ENCODE results near the gene SH2D1B. TPM values are rescaled to one million over a fixed set of nuclear protein-coding genes. Genes with fewer than 3 reads are reported as not detected.

Gene SH2D1B
- total and polyA plus RNA-seq, 10 of the 15 experiments (the other 5 are each of a cell fraction or from before 2014, with no cell fraction given) = 0.18 TPM; not detected in 9

DNA sequence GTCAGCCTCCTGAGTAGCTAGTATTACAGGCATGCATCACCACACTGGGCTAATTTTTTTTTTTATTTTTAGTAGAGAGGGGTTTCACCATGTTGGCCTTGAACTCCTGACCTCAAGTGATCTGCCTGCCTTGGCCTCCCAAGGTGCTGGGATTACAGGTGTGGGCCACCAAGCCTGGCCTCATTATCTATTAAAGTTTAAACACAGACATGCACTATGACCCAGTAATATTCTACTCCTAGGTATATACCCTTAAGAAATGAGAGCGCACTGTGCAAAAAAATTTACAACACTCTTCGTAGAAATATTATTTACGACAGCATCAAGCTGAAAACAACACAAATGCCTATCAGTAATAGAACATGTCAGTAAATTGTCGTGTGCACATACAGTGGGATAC is 18.6 kb upstream of the SH2D1B start (continued):
- TF ChIP-seq, protein P1, sequence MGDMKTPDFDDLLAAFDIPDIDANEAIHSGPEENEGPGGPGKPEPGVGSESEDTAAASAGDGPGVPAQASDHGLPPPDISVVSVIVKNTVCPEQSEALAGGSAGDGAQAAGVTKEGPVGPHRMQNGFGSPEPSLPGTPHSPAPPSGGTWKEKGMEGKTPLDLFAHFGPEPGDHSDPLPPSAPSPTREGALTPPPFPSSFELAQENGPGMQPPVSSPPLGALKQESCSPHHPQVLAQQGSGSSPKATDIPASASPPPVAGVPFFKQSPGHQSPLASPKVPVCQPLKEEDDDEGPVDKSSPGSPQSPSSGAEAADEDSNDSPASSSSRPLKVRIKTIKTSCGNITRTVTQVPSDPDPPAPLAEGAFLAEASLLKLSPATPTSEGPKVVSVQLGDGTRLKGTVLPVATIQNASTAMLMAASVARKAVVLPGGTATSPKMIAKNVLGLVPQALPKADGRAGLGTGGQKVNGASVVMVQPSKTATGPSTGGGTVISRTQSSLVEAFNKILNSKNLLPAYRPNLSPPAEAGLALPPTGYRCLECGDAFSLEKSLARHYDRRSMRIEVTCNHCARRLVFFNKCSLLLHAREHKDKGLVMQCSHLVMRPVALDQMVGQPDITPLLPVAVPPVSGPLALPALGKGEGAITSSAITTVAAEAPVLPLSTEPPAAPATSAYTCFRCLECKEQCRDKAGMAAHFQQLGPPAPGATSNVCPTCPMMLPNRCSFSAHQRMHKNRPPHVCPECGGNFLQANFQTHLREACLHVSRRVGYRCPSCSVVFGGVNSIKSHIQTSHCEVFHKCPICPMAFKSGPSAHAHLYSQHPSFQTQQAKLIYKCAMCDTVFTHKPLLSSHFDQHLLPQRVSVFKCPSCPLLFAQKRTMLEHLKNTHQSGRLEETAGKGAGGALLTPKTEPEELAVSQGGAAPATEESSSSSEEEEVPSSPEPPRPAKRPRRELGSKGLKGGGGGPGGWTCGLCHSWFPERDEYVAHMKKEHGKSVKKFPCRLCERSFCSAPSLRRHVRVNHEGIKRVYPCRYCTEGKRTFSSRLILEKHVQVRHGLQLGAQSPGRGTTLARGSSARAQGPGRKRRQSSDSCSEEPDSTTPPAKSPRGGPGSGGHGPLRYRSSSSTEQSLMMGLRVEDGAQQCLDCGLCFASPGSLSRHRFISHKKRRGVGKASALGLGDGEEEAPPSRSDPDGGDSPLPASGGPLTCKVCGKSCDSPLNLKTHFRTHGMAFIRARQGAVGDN (IDR thresholded peaks at IDR 0.05) = no peak
- TF ChIP-seq KAT2A (conservative IDR thresholded peaks at IDR 0.05; ENCODE audit: control insufficient read depth, low read depth, low read length) (no peak), JUND (IDR thresholded peaks at IDR 0.05; ENCODE audit: low read depth, low read length) (no peak)

DNA sequence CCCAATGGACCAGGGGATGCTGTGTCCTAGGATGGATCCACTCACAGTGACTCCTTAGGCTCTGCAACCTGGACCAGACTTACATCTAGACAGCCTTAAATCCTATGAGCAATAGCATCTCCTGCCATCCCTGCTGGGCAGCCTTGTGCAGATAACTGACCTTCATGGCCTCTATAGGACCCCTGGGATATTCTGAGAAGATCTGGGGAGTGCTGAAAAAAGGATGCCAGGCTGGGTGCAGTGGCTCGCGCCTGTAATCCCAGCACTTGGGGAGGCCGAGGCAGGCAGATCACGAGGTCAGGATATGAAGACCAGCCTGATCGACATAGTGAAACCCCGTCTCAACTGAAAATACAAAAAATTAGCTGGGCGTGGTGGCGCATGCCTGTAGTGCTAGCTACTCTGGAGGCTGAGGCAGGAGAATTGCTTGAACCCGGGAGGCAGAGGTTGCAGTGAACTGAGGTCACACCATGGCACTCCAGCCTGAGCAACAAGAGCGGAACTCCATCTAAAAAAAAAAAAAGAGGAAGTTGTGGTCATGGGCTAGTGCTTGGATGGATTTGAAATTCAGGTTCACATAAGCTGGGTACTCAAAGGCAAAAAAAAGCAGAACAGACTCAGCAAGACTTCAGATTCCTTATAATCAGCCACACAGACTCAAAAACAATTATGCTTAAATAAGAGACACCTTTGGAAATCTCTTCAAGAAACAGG is 10.9 kb upstream of the SH2D1B start:
- no peaks in the 10 kb centered on the region for H3K36me3 ChIP-seq (ENCODE audit: control insufficient read depth in 2 of 2, insufficient read depth in 2 of 2, low read length in 1 of 2)
- no peaks in the 10 kb centered on the region for H4K20me1 ChIP-seq (ENCODE audit: control insufficient read depth, insufficient read depth)
- ChIA-PET CTCF (no interaction called here), RAD21 (ENCODE audit: unreplicated experiment) (no interaction called here), POLR2A (no interaction called here), SMC1A (ENCODE audit: uncharacterized antibody, unreplicated experiment) (no interaction called here)
- ATAC-seq = no peak
- no peak overlapping the region for H3K9ac ChIP-seq (ENCODE audit: control insufficient read depth, insufficient read depth, low read length)
- BruUV-seq (replicated peaks) = no TSS peak
- no peaks in the 10 kb centered on the region for H3K4me1 ChIP-seq (ENCODE audit: control insufficient read depth, insufficient read depth, low read length)
- peak; percentile 7; the same call in 1 of the 2 replicates for TF ChIP-seq SPI1 (IDR thresholded peaks at IDR 0.05; ENCODE audit: borderline replicate concordance, insufficient read depth, low read depth, low read length)
- TF ChIP-seq NBN (IDR thresholded peaks at IDR 0.05) = no peak
- 47% methylated on average over 10 of the region's 10 CpGs for WGBS (ENCODE audit: insufficient coverage, insufficient replicate concordance, low lambda C conversion rate, missing lambda C conversion rate)
- H3K79me2 ChIP-seq (ENCODE audit: control insufficient read depth, insufficient read depth, low read length) = no peaks in the 10 kb centered on the region
- DNase-seq (ENCODE audit: low read depth, low spot score) = no peak
- no peak overlapping the region for H3K27ac ChIP-seq (ENCODE audit: control insufficient read depth, insufficient read depth)
- intact Hi-C loops (cut with micrococcal nuclease; ENCODE audit: unreplicated experiment) (no loop called here), in situ Hi-C loops (cut with MboI) (no loop called here)
- no peak overlapping the region for H2AFZ ChIP-seq (ENCODE audit: control insufficient read depth, low read depth, low read length)
- H3K9me3 ChIP-seq (replicated peaks; ENCODE audit: control insufficient read depth, insufficient read depth, low read length) = no peaks in the 10 kb centered on the region; the same call in 2 of the 3 replicates
- H3K4me3 ChIP-seq = no peak overlapping the region
- no peaks in the 10 kb centered on the region for H3K27me3 ChIP-seq (replicated peaks in 1 of 2; ENCODE audit: control insufficient read depth in 2 of 2, insufficient read depth in 2 of 2, low read length in 1 of 2)
- FAIRE-seq = no peak
- H3K4me2 ChIP-seq (ENCODE audit: control insufficient read depth, insufficient read depth) = no peak overlapping the region
